Measurements from ENCODE around the gene PBX3. TPM values are rescaled to one million over a fixed set of nuclear protein-coding genes. Genes with fewer than 3 reads are reported as not detected.
A peak's percentile ranks its signal among the peaks of the same experiment; 100 is the strongest.

Gene PBX3
- total RNA-seq, 1 experiment from 2014 or later, result 39.0 TPM

DNA sequence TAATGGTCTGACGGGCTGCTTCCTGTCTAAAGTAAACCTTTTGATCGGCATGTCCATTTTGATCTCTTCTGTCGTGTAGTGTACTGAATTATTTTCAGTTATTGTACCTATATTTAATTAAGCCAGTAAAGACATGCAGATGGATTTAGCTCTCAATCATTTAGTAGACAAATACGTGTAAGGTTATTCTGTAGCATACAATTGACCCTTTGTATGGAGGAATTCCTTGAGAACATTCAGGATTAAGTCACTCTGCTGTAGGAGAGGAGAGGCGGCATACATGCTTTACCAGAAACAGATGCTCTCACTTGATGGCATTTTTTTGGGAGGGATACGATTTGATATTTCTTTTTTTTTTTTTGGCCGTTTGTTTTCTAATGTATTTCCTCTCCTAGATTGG lies 141.0 kb downstream of the PBX3 start:
- intact Hi-C loops (cut with micrococcal nuclease; ENCODE audit: unreplicated experiment), result no loop called here
- H3K4me3 ChIP-seq (ENCODE audit: low read depth in 2 of 2, low read length in 2 of 2), result no peak overlapping the region
- no peaks in the 10 kb centered on the region for H3K27me3 ChIP-seq (ENCODE audit: control insufficient read depth, insufficient read depth, low read length)
- CTCF ChIA-PET, result no interaction called here
- in situ Hi-C loops (cut with HindIII; ENCODE audit: low pct_unique_long_range_greater_than_20kb, low sequenced_read_pairs), result no loop called here
- peaks cover 52% of the 10 kb centered on the region for H3K4me1 ChIP-seq (ENCODE audit: control insufficient read depth, insufficient read depth, low read length)
- POLR2A ChIA-PET, result no interaction called here
- no peak for DNase-seq (ENCODE audit: low read depth, low spot score)
- no peaks in the 10 kb centered on the region for H3K9me3 ChIP-seq (ENCODE audit: control insufficient read depth, insufficient read depth, low read depth, low read length)
- no peaks in the 10 kb centered on the region for H3K36me3 ChIP-seq (ENCODE audit: control insufficient read depth, insufficient read depth, low read length)
- no peak for ATAC-seq
- BruUV-seq (replicated peaks), result no TSS peak
- peak overlapping the region; percentile 77; the same call in 1 of the 2 replicates for H3K27ac ChIP-seq (ENCODE audit: low read length)
- no peak for TF ChIP-seq POLR2AphosphoS5 (IDR thresholded peaks at IDR 0.05; ENCODE audit: low read depth, low read length)
- TF ChIP-seq REST (IDR thresholded peaks at IDR 0.05; ENCODE audit: insufficient read depth in 1 of 2, low read depth in 2 of 2, low read length in 1 of 2), result no peak
- TF ChIP-seq CTCF (IDR thresholded peaks at IDR 0.05), result no peak
- no peak for TF ChIP-seq TCF7L2 (IDR thresholded peaks at IDR 0.05; ENCODE audit: low read depth, low read length)
- no peak for TF ChIP-seq SIN3A (IDR thresholded peaks at IDR 0.05; ENCODE audit: borderline replicate concordance, insufficient read depth, low read depth, low read length)

- no peaks in the 10 kb centered on the region for H3K9me3 ChIP-seq (ENCODE audit: control insufficient read depth, insufficient read depth, low read depth, low read length)
- no peak for TF ChIP-seq CTCF (IDR thresholded peaks at IDR 0.05)
- no peak for TF ChIP-seq TCF7L2 (IDR thresholded peaks at IDR 0.05; ENCODE audit: low read depth, low read length)
- TF ChIP-seq REST (IDR thresholded peaks at IDR 0.05; ENCODE audit: insufficient read depth in 1 of 2, low read depth in 2 of 2, low read length in 1 of 2), result no peak
- no peak for TF ChIP-seq POLR2AphosphoS5 (IDR thresholded peaks at IDR 0.05; ENCODE audit: low read depth, low read length)
- no peak for TF ChIP-seq SIN3A (IDR thresholded peaks at IDR 0.05; ENCODE audit: borderline replicate concordance, insufficient read depth, low read depth, low read length)
- peaks cover 49% of the 10 kb centered on the region for H3K4me1 ChIP-seq (ENCODE audit: control insufficient read depth, insufficient read depth, low read length)
- POLR2A ChIA-PET, result no interaction called here
- no peaks in the 10 kb centered on the region for H3K36me3 ChIP-seq (ENCODE audit: control insufficient read depth, insufficient read depth, low read length)
- ATAC-seq (peak; percentile 75), DNase-seq (ENCODE audit: low read depth, low spot score) (no peak)
- H3K4me3 ChIP-seq (ENCODE audit: low read depth in 2 of 2, low read length in 2 of 2), result peak overlapping the region; percentile 40 to 61
- H3K27ac ChIP-seq (ENCODE audit: low read length), result peak overlapping the region; percentile 77
- intact Hi-C loops (cut with micrococcal nuclease; ENCODE audit: unreplicated experiment) (no loop called here), in situ Hi-C loops (cut with HindIII; ENCODE audit: low pct_unique_long_range_greater_than_20kb, low sequenced_read_pairs) (no loop called here)
- CTCF ChIA-PET, result no interaction called here
- H3K27me3 ChIP-seq (ENCODE audit: control insufficient read depth, insufficient read depth, low read length), result no peaks in the 10 kb centered on the region
- BruUV-seq (replicated peaks), result no TSS peak
These were observed 141.9 kb downstream of the PBX3 start for GRCh38 chr9:125889112-125889475.
